ENCODE results near the gene TNK1. TPM values are rescaled to one million over a fixed set of nuclear protein-coding genes. Genes with fewer than 3 reads are reported as not detected.

TNK1 gene
- total and polyA plus RNA-seq, 2 experiments from 2014 or later = 6.1 to 8.9 TPM

- Histone ChIP-seq H4K20me1 (replicated peaks; ENCODE audit: insufficient read depth) (peaks cover 8% of the 10 kb centered on the region), H3K36me3 (ENCODE audit: insufficient read depth) (peaks cover 3% of the 10 kb centered on the region; the same call in 1 of the 2 replicates), H3K9me2 (ENCODE audit: insufficient read depth) (no peaks in the 10 kb centered on the region), H3K27me3 (ENCODE audit: insufficient read depth) (no peaks in the 10 kb centered on the region), H3K79me2 (replicated peaks; ENCODE audit: insufficient read depth) (peaks cover 14% of the 10 kb centered on the region), H3F3A (replicated peaks; ENCODE audit: low read depth) (peaks cover 24% of the 10 kb centered on the region), H3K27ac (ENCODE audit: low read depth) (no peak overlapping the region), H2AFZ (no peak overlapping the region), H3K4me2 (peak overlapping the region; percentile 99), H3K4me3 (peak overlapping the region; percentile 90), H3K4me1 (ENCODE audit: insufficient read depth) (peaks cover 28% of the 10 kb centered on the region)
- Mint-ChIP-seq H3K27ac (no peak overlapping the region), H3K27me3 (ENCODE audit: insufficient read depth, low read depth, poor library complexity) (peaks cover 18% of the 10 kb centered on the region), H3K36me3 (ENCODE audit: low read depth) (peaks cover 26% of the 10 kb centered on the region), H3K4me3 (peak overlapping the region; percentile 93), H3K4me1 (peaks cover 28% of the 10 kb centered on the region), H3K9me3 (no peaks in the 10 kb centered on the region)
- TF ChIP-seq POLR2AphosphoS5 (IDR thresholded peaks at IDR 0.05; ENCODE audit: low read depth) (no peak), REST (IDR thresholded peaks at IDR 0.05; ENCODE audit: unreplicated experiment) (no peak), NANOG (IDR thresholded peaks at IDR 0.05; ENCODE audit: borderline replicate concordance) (no peak), EZH2phosphoT487 (IDR thresholded peaks at IDR 0.05; ENCODE audit: unreplicated experiment) (no peak), ZNF114 (CRISPR knock-in tag; IDR thresholded peaks at IDR 0.05) (no peak), ETS1 (IDR thresholded peaks at IDR 0.05) (no peak), JUNB (IDR thresholded peaks at IDR 0.05; ENCODE audit: unreplicated experiment) (no peak), EZH2 (IDR thresholded peaks at IDR 0.05; ENCODE audit: low read depth, unreplicated experiment) (no peak), ZNF462 (CRISPR knock-in tag; IDR thresholded peaks at IDR 0.05) (no peak), STAT1 (IDR thresholded peaks at IDR 0.05; ENCODE audit: unreplicated experiment) (no peak), ZNF331 (CRISPR knock-in tag; IDR thresholded peaks at IDR 0.05; ENCODE audit: low read depth) (no peak), CTCF (conservative IDR thresholded peaks at IDR 0.05; ENCODE audit: low read depth in 2 of 2) (no peak), CREB1 (CRISPR knock-in tag; IDR thresholded peaks at IDR 0.05; ENCODE audit: low read depth) (no peak)
- DNase-seq (ENCODE audit: low spot score) (peak; percentile 56), ATAC-seq (no peak)
These were observed 25.4 kb downstream of the TNK1 start for GRCh38 chr17:7406235-7406825.
